HG02798 (cell line): ENCODE measurements around the gene CCDC82.

Experiments
- ATAC-seq: cut with Tn5 transposase; IDR thresholded peaks from one replicate; pipeline ENCODE4 v1.9.1; 2021; ENCODE audit warnings: mild to moderate bottlenecking; ENCODE audit not compliant: unreplicated experiment, poor library complexity

Gene CCDC82

GRCh38 chr11:96310236-96310635 is 79.5 kb downstream of the CCDC82 start:
- ATAC-seq: no peak

- ATAC-seq: no peak
Observed at GRCh38 chr11:96309643-96310017, 80.1 kb downstream of the CCDC82 start.

GRCh38 chr11:96309016-96309642 is 80.6 kb downstream of the CCDC82 start:
- ATAC-seq: no peak

GRCh38 chr11:96307776-96308140 is 82.0 kb downstream of the CCDC82 start:
- ATAC-seq: no peak

- ATAC-seq: no peak
Observed at GRCh38 chr11:96306933-96307775, 82.6 kb downstream of the CCDC82 start.

GRCh38 chr11:96306600-96306932 is 83.1 kb downstream of the CCDC82 start:
- no peak for ATAC-seq

GRCh38 chr11:96306071-96306470 is 83.6 kb downstream of the CCDC82 start:
- no peak for ATAC-seq

GRCh38 chr11:96303980-96304379 is 85.7 kb downstream of the CCDC82 start:
- ATAC-seq: no peak

- ATAC-seq: no peak
Observed at GRCh38 chr11:96303064-96303463, 86.6 kb downstream of the CCDC82 start.
